Measurements from ENCODE around the gene RASAL2.

Gene RASAL2

DNA sequence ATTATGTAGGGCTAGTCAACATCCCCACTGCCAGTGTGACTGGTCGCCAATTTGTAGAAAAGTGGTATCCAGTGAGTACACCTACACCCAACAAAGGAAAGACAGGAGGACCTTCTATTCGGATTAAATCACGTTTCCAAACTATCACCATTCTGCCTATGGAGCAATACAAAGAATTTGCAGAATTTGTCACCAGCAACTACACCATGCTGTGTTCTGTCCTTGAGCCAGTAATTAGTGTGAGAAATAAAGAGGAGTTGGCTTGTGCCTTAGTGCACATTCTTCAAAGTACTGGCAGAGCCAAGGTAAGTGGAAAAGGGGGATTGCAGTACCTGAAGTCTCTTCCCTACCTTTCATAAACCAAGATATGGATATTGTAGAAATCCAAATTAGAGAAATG, 349.0 kb downstream of the RASAL2 start:
- FAIRE-seq, result no peak
- TF ChIP-seq POLR2A (IDR thresholded peaks at IDR 0.05; ENCODE audit: low read depth, low read length), result no peak
- DNase-seq (ENCODE audit: insufficient read length, low spot score), result no peak

DNA sequence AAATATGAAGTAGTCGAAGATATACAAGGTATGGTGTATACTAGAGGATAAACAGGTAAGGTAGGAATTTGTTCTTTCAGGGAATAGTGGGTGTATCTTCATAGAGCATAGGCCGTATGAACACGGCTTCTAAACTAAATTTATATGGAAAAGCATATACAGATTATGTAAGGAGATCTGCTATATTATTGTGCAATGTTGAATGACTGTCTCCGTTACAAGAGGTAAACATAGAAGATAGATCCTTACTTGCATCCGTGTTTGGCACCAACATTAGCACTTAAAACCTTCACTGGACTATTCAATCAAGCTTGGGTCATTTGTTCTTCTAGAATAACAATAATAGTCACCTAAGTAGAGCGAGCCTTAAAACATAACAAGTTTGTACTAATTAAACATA, 357.0 kb downstream of the RASAL2 start:
- FAIRE-seq (no peak), DNase-seq (ENCODE audit: insufficient read length, low spot score) (no peak)
- TF ChIP-seq POLR2A (IDR thresholded peaks at IDR 0.05; ENCODE audit: low read depth, low read length), result no peak

DNA sequence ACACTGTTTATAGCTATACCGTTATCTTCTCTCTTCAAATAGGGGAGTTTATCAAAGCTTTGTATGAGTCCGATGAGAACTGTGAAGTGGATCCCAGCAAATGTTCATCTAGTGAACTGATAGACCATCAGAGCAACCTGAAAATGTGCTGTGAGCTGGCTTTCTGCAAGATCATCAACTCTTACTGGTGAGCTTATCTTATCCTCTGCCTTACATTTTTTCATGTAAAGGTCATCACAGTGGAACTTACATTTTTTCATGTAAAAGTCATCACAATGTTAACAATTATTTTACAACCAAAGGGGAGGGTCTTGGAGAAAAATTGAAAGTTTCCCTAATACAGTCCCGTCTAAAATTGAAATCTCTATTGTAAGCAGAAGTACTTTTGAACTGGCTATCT, 357.6 kb downstream of the RASAL2 start:
- no peak for TF ChIP-seq POLR2A (IDR thresholded peaks at IDR 0.05; ENCODE audit: low read depth, low read length)
- FAIRE-seq (peak; percentile 6), DNase-seq (ENCODE audit: insufficient read length, low spot score) (no peak)

DNA sequence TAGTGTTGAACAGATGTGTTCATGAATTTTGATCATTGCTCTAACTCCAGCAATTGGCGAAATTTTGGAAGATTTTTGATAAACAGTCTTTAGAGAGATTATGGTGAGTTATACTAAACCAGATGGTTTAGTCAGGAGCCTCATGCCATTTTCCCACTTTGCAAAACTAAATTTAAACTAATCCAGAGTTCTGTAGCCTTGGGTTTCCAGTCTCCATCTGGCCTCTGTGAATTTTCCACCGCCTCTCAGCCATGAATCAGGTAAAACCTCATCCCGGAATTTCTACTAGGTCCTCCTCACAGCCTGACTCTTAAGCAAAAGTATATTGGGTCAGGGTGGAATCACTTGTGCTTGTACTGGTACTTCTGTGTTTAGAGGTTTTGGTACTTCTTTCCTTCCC, 358.1 kb downstream of the RASAL2 start:
- FAIRE-seq (no peak), DNase-seq (ENCODE audit: insufficient read length, low spot score) (no peak)
- no peak for TF ChIP-seq POLR2A (IDR thresholded peaks at IDR 0.05; ENCODE audit: low read depth, low read length)

DNA sequence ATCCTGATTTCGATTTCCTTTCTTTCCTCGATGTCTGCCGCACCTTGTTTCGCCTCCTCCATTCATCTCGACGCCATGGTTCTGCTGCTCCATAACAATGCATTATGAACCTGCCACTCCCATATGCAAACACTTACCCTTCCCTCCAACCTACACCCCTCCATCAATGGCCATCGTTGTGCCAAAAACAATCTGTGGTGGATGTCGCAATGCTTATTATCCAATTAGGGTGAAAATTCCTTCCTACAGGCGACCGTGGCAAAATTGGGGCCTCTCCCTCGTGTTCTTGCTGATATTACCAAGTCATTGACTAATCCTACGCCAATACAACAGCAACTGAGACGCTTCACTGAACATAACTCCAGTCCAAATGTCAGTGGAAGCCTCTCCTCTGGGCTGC, 362.6 kb downstream of the RASAL2 start:
- no peak for TF ChIP-seq POLR2A (IDR thresholded peaks at IDR 0.05; ENCODE audit: low read depth, low read length)
- FAIRE-seq (no peak), DNase-seq (ENCODE audit: insufficient read length, low spot score) (no peak)

DNA sequence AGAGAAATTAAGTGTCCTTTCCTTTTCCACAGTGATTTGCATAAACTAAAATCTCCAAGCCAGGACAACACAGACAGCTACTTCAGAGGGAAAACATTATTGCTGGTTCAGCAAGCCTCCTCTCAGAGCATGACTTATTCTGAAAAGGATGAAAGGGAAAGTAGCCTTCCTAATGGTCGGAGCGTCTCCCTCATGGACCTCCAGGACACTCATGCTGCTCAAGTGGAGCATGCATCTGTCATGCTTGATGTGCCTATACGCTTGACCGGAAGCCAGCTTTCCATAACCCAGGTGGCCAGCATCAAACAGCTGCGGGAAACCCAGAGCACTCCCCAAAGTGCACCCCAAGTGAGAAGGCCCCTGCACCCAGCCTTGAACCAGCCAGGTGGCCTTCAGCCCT, 363.7 kb downstream of the RASAL2 start:
- FAIRE-seq (no peak), DNase-seq (ENCODE audit: insufficient read length, low spot score) (no peak)
- TF ChIP-seq POLR2A (IDR thresholded peaks at IDR 0.05; ENCODE audit: low read depth, low read length), result no peak

- no peak for TF ChIP-seq POLR2A (IDR thresholded peaks at IDR 0.05; ENCODE audit: low read depth, low read length)
- DNase-seq (ENCODE audit: insufficient read length, low spot score) (no peak), FAIRE-seq (no peak)
Observed at GRCh38 chr1:178458203-178458602, 364.3 kb downstream of the RASAL2 start.

DNA sequence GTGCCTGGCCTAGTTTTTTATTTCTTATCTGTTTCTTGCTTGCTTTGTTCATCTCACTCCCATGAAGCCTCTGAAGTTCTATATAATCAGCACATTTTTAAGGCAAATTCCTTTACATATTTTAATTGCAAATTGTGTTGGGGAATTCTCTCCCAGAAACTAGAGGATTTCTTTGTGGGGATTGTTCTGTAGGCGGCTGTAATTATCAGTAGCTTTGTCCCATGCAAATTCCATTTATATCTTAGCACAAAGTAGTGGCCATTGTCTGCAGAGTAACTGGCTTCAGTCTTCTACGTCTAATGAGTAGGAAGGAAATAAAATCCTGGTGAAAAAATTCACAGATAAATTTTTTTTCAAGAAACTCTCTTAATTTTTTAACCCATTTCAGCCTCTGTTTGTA, 367.2 kb downstream of the RASAL2 start:
- DNase-seq (ENCODE audit: insufficient read length, low spot score) (no peak), FAIRE-seq (no peak)
- no peak for TF ChIP-seq POLR2A (IDR thresholded peaks at IDR 0.05; ENCODE audit: low read depth, low read length)

GRCh38 chr1:178461701-178462100, 367.8 kb downstream of the RASAL2 start:
- DNase-seq (ENCODE audit: insufficient read length, low spot score), result no peak
- peak; percentile 33 for FAIRE-seq
- TF ChIP-seq POLR2A (IDR thresholded peaks at IDR 0.05; ENCODE audit: low read depth, low read length), result no peak

DNA sequence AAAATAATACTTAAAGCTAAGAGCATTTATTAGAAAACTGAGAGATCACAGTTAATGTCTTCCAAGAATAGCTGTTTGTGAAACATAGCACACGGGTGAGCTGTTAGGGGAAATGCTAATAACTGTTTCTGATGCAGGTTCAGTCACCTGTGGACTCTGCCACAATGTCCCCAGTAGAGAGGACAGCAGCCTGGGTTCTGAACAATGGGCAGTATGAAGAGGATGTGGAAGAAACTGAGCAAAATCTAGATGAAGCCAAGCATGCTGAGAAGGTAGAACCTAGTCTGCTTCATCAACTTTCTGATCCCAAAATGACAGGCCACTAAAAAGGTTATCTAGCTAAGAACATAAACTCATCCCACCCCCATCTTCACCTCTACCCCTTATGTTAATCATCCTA, 370.2 kb downstream of the RASAL2 start:
- no peak for FAIRE-seq
- no peak for TF ChIP-seq POLR2A (IDR thresholded peaks at IDR 0.05; ENCODE audit: low read depth, low read length)
- DNase-seq (ENCODE audit: insufficient read length, low spot score), result no peak

DNA sequence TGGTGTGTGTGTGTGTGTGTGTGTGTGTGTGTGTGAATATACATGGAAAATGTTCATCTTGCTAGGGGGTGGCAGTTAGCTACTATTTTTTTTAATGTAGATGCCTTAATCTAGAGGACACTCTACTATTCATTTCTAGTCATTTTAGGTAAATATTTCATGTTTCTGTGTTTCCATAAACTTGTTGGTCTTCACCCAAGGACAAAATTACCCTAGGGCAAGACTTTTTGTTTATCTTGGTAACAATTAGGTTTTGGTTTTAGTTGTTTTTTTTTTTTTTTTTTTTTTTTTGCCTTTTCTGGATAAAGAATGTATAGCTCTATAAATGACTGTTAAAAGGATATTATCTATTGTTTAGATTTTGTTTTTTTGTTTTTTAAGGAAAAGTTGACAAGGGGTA, 370.7 kb downstream of the RASAL2 start:
- FAIRE-seq, result no peak
- TF ChIP-seq POLR2A (IDR thresholded peaks at IDR 0.05; ENCODE audit: low read depth, low read length), result no peak
- no peak for DNase-seq (ENCODE audit: insufficient read length, low spot score)

DNA sequence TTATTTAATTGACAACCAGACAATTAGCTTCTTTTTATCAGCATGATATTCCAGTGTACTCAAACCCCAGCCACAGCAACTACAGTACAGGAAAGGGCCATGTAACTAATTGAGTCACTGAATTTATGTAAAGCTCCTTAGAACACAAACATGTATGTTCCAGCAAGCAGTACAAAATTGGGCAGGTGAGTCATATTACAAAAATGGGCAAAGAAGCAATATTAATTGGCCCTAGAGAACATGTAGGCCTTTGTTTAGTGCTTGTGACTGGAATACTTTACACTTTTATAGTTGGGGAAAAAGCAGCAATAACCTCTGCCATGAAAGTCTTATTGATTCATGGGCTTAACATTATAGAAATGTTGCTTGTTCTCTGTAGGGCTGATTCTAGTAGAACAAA, 371.1 kb downstream of the RASAL2 start:
- peak; percentile 27 for FAIRE-seq
- no peak for TF ChIP-seq POLR2A (IDR thresholded peaks at IDR 0.05; ENCODE audit: low read depth, low read length)
- no peak for DNase-seq (ENCODE audit: insufficient read length, low spot score)

DNA sequence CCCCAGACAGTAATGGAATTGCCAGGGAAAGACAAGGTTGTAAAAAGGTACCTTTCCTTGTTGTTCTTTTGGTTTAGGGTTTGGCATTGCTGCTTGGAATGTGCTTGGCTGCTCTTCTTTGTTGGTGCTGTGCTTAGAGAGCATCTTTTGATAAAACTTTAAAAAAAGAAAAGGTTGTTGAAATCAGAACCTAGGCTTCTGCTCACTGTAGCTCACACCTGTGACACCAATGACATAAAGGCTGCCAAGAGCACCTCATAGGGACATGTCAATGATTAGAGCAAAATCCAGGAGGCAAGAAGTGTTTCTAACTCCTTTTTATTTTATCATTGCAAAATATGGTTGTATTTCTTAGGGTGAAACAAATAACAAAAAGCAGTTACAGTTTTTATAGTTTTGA, 373.9 kb downstream of the RASAL2 start:
- no peak for TF ChIP-seq POLR2A (IDR thresholded peaks at IDR 0.05; ENCODE audit: low read depth, low read length)
- no peak for DNase-seq (ENCODE audit: insufficient read length, low spot score)
- no peak for FAIRE-seq

DNA sequence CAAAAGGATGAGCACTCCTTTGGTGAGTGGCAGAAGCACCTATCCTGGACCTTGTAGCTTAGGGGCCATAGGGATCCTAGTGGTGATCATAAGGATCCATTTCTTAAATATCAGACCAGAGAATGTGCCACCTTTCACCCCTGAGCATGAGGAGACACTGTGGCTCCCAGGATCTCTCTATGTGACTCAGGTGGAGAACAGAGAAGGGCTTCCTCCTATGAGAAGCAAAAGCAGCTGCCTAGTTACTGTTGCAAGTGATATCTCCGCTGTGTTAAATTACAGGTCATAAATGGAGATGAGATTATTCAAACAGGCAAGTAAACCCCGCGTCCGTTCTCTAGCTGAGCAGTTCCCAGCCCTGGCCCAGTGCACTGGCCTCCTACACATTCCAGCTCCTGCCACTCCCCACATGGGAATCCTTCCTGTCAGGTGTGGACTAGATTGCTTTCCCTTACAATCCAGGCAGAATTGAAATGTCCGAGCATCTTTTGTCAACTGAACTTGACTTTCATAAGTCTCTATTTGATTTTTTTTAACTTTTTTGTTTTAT, 376.6 kb downstream of the RASAL2 start:
- DNase-seq (ENCODE audit: insufficient read length, low spot score) (no peak), FAIRE-seq (no peak)
- TF ChIP-seq POLR2A (IDR thresholded peaks at IDR 0.05; ENCODE audit: low read depth, low read length), result no peak

DNA sequence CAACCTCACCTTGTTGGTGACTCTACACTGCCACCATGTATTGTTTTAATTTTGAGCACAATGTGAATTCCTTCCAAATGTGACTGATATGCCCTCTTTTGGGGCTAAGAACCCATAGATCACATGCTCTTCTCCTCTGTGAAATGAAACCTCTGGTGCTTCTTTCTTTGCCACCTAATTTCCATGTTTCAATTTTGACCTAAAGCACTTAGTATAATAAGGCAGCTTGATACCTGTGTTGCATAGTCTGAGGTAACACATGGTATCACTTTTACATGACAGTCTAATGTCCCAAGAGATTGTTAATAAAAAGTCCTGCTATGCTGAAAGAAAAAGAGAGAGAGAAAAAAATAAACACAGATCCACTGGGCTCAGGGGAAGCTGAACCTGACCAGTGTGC, 378.6 kb downstream of the RASAL2 start:
- no peak for FAIRE-seq
- no peak for DNase-seq (ENCODE audit: insufficient read length, low spot score)
- no peak for TF ChIP-seq POLR2A (IDR thresholded peaks at IDR 0.05; ENCODE audit: low read depth, low read length)

DNA sequence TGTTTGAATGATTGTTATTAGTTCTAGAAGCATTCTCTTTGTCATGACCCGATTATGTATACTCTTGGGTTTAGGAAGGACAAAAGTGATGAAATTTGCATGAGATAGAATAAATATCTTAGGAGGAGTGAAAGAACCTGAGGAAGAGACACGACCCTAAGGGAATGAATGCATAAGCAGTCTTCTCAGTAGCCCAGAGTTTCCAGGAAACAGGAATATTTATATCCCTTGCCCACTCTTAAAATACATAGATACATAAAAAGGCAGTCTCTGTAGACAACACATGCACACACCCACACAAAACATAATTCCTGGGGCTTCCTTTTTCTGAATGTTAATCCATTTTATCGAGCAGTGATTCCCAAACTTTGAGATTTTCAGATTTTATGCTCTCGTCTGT, 383.5 kb downstream of the RASAL2 start:
- FAIRE-seq (no peak), DNase-seq (ENCODE audit: insufficient read length, low spot score) (no peak)
- TF ChIP-seq POLR2A (IDR thresholded peaks at IDR 0.05; ENCODE audit: low read depth, low read length), result no peak

Data from H54 (cell line).